Ascending aorta (tissue), 2 donors: ENCODE data around the gene SZRD1. TPM values are rescaled to one million over a fixed set of nuclear protein-coding genes. Genes with fewer than 3 reads are reported as not detected.

Experiments
- DNase-seq, 2 donors: peaks; one replicate each; pipeline ENCODE4 v3.0.0-alpha.2; 2019; ENCODE audit warnings: low spot score in 2 of 2
- H3K27ac ChIP-seq, 2 donors: fragments of 200-600 bp; sonication (generic); one replicate each; pipeline ENCODE4 v1.5.1; 2016 to 2017; ENCODE audit warnings: mild to moderate bottlenecking in 1 of 2
- H3K27me3 ChIP-seq: fragments of 200-600 bp; sonication (generic); one replicate; pipeline ENCODE4 v1.5.1; 2017
- H3K36me3 ChIP-seq, 2 donors: fragments of 200-600 bp; sonication (generic); one replicate each; pipeline ENCODE4 v1.5.1; 2016
- H3K4me1 ChIP-seq, 2 donors: fragments of 200-600 bp; sonication (generic); one replicate each; pipeline ENCODE4 v1.5.1; 2016 to 2017; ENCODE audit warnings: mild to moderate bottlenecking in 1 of 2
- H3K4me3 ChIP-seq, 2 donors: fragments of 200-600 bp; sonication (generic); one replicate each; pipeline ENCODE4 v1.5.1; 2016 to 2017; ENCODE audit warnings: mild to moderate bottlenecking in 1 of 2
- H3K9me3 ChIP-seq, 2 donors: fragments of 200-600 bp; sonication (generic); one replicate each; pipeline ENCODE4 v1.5.1; 2016
- intact Hi-C: fragments of 100-400 bp; cut with DNase I; formaldehyde crosslinking; loops from one replicate; pipeline ENCODE4 v1.15.1; 2023
- total RNA-seq: library from RNA; depleted of rRNA; stranded (reverse); fragments of >200 nt; gene quantifications from one replicate; pipeline ENCODE4 v1.1.0, GENCODE V29; 2016
- TF ChIP-seq, protein P1 (sequence below), 3 experiments: fragments of 200-600 bp in 2 of 3; fragments of 450-650 bp in 1 of 3; sonication (generic) in 2 of 3; IDR thresholded peaks; one replicate each; pipeline ENCODE4 v1.5.1; 2016 to 2019; ENCODE audit warnings: antibody characterized with exemption in 3 of 3, mild to moderate bottlenecking in 1 of 3, moderate library complexity in 1 of 3

SZRD1 gene, protein sequence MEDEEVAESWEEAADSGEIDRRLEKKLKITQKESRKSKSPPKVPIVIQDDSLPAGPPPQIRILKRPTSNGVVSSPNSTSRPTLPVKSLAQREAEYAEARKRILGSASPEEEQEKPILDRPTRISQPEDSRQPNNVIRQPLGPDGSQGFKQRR
- 106 TPM for total RNA-seq

DNA sequence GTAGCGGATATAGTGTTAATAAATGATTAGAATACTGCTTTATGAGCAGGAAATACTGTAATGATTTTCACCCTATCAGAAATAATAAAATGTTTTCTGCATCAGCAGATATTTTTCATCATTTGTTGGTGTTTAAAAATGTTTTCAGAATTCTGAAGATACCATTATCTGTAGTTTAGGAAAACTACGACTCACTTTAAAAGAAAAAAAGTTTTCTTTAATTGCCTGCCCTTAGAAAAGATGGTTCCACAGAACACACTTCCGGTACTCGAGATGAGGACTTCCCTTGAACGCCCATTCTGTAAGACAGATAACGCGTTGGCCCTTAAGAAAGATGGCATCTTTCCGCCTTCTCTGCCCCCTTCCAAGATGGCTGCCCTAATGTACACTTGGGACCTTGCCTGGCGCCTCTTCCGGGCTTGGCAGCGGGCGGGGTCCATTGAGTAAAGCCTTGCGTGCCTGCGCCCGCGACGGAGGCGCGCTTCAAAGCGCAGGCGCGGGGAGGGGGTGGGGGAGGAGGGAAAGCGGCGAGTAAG lies at the start of gene SZRD1:
Gene SZRD1, plus strand, starts transcription at position 521 of the 536 bp plus-strand sequence. CDS start 16 bp downstream, outside the sequence.
- peak within 1 kb of the TSS; percentile 97 for H3K27ac ChIP-seq
- no peaks in the 10 kb centered on the region for H3K27me3 ChIP-seq
- peaks cover 10 to 54% of the 10 kb centered on the region in 2 donors for H3K4me1 ChIP-seq
- no peaks in the 10 kb centered on the region for H3K36me3 ChIP-seq
- TF ChIP-seq, protein P1, sequence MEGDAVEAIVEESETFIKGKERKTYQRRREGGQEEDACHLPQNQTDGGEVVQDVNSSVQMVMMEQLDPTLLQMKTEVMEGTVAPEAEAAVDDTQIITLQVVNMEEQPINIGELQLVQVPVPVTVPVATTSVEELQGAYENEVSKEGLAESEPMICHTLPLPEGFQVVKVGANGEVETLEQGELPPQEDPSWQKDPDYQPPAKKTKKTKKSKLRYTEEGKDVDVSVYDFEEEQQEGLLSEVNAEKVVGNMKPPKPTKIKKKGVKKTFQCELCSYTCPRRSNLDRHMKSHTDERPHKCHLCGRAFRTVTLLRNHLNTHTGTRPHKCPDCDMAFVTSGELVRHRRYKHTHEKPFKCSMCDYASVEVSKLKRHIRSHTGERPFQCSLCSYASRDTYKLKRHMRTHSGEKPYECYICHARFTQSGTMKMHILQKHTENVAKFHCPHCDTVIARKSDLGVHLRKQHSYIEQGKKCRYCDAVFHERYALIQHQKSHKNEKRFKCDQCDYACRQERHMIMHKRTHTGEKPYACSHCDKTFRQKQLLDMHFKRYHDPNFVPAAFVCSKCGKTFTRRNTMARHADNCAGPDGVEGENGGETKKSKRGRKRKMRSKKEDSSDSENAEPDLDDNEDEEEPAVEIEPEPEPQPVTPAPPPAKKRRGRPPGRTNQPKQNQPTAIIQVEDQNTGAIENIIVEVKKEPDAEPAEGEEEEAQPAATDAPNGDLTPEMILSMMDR (IDR thresholded peaks at IDR 0.05) = no peak
- peak; percentile 94 to 99 for DNase-seq
- H3K4me3 ChIP-seq = peak within 1 kb of the TSS; percentile 76 to 91
- intact Hi-C loops = loop anchor here (5.0 kb wide), 3 partner anchors 219 to 354 kb away; no protein-coding TSS in a partner anchor
- H3K9me3 ChIP-seq = no peaks in the 10 kb centered on the region

DNA sequence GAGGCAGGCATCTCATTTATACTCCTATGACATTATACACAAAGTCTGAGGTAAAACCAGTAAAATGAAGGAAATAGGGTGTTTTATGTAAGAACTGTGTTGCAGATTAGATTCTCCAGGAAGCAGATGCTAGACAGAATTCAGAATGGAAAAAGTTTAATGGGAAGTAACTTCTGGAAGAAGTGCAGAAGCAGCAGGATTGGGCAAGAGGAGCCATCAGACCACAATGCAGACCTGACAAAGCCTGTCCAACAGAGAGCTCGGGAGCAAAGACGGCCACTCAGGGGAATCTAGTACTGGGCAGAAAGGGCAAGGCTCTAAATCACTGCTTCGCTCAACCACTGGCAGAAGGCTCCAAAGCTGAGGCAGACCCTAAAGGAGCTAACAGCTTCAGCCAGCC lies 48.5 kb upstream of the SZRD1 start:
- Histone ChIP-seq H3K36me3 (peaks cover 9% of the 10 kb centered on the region in 2 donors), H3K9me3 (no peaks in the 10 kb centered on the region), H3K27me3 (no peaks in the 10 kb centered on the region), H3K4me3 (no peak overlapping the region), H3K27ac (peak overlapping the region; percentile 2 to 67), H3K4me1 (peaks cover 4 to 69% of the 10 kb centered on the region in 2 donors)
- intact Hi-C loops = loop anchor here (2.0 kb wide), 1 partner anchor 16 kb away; no protein-coding TSS in a partner anchor
- TF ChIP-seq, protein P1 (IDR thresholded peaks at IDR 0.05) = no peak
- DNase-seq = peak in 1 of 2 donors; percentile 76

DNA sequence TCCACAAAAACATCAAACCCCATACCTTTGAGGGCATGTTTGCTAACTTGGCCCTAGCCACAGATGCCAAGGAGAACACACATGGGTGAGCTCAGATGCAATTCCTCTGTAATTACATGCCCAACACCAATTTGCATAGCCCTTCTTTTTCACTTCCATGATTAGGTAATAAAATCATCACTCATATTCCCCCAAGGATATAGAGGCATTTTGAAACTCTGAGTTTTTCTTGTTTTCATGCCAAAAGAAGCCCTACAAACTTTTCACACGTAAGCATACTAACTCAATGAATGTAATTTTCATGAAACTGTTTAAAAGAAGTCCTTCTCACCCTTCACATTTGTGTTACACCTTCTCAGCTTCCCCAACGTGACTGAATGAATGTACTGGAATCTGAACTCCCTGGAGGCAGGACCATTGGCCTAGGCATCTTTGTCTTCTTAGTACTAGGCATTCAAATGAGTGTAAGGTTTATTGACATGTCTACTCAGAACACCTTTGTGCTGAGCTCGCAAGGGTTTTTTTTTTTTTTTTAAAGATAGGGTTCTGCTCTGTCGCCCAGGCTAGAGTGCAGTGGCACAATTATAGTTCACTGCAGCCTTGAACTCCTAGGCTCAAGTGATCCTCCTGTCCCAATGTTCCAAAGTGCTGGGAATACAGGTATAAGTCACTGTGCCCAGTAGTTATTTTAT lies 45.7 kb upstream of the SZRD1 start:
- intact Hi-C loops = no loop called here
- no peaks in the 10 kb centered on the region for H3K27me3 ChIP-seq
- peaks cover 5 to 7% of the 10 kb centered on the region in 2 donors for H3K36me3 ChIP-seq
- no peaks in the 10 kb centered on the region for H3K9me3 ChIP-seq
- H3K27ac ChIP-seq = peak overlapping the region; percentile 48
- TF ChIP-seq, protein P1 (IDR thresholded peaks at IDR 0.05) = no peak
- no peak overlapping the region for H3K4me3 ChIP-seq
- H3K4me1 ChIP-seq = peaks cover 4 to 78% of the 10 kb centered on the region in 2 donors
- DNase-seq = no peak

DNA sequence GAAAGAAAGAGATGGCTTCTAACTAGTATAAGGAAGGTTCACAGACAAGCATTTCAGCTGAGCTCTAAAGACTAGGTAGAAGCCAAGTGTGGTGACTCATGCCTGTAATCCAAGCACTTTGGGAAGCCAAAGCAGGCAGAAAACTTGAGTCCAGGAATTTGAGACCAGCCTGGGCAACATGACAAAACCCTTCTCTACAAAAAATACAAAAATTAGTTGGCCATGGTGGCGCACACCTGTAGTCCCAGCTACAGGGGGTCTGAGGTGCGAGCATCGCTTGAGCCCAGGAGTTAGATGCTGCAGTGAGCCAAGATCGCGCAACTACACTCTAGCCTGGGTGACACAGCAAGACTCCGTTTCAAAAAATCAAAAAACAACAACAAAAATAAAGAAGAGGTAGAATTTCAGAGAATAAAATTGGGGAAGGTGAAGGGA lies 42.6 kb upstream of the SZRD1 start:
- Histone ChIP-seq H3K9me3 (no peaks in the 10 kb centered on the region), H3K27ac (peak overlapping the region in 1 of 2 donors; percentile 48), H3K36me3 (peaks cover 5 to 7% of the 10 kb centered on the region in 2 donors), H3K4me1 (peaks cover 4 to 58% of the 10 kb centered on the region in 2 donors), H3K27me3 (no peaks in the 10 kb centered on the region), H3K4me3 (no peak overlapping the region)
- intact Hi-C loops = no loop called here
- TF ChIP-seq, protein P1 (IDR thresholded peaks at IDR 0.05) = no peak
- peak in 1 of 2 donors; percentile 79 for DNase-seq

DNA sequence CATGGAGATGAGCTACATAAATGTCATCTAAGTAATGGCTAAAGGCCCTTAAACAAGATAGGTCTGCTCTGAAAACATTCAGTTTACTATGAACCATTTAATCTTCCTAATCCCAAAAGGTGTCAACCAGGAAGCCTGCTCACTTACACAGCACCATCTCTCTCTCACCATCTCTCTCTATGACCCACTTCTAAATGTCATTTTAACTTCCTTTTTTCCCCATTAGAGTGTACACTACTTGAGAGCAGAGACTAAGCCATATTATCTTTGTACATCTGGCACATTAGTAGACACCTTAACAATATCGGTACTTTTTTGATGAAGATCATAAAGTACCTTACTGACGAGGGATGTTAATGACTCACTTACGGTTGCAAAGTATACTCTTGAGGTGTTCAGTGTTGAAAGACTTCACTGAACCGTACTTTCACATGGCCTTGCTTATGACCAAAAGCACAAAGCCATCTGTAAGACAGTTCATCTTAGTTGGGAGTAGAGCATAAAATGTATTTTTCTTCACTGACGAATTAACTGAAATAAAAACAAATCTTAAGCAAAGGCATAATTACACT lies 40.1 kb upstream of the SZRD1 start:
- Histone ChIP-seq H3K4me3 (no peak overlapping the region), H3K36me3 (peaks cover 5 to 7% of the 10 kb centered on the region in 2 donors), H3K4me1 (peaks cover 0 to 37% of the 10 kb centered on the region in 2 donors), H3K9me3 (no peaks in the 10 kb centered on the region), H3K27me3 (no peaks in the 10 kb centered on the region), H3K27ac (peak overlapping the region; percentile 9 to 48)
- no peak for DNase-seq
- TF ChIP-seq, protein P1 (IDR thresholded peaks at IDR 0.05) = no peak
- intact Hi-C loops = no loop called here
